Measurements from ENCODE around the gene C16orf89.

DNA sequence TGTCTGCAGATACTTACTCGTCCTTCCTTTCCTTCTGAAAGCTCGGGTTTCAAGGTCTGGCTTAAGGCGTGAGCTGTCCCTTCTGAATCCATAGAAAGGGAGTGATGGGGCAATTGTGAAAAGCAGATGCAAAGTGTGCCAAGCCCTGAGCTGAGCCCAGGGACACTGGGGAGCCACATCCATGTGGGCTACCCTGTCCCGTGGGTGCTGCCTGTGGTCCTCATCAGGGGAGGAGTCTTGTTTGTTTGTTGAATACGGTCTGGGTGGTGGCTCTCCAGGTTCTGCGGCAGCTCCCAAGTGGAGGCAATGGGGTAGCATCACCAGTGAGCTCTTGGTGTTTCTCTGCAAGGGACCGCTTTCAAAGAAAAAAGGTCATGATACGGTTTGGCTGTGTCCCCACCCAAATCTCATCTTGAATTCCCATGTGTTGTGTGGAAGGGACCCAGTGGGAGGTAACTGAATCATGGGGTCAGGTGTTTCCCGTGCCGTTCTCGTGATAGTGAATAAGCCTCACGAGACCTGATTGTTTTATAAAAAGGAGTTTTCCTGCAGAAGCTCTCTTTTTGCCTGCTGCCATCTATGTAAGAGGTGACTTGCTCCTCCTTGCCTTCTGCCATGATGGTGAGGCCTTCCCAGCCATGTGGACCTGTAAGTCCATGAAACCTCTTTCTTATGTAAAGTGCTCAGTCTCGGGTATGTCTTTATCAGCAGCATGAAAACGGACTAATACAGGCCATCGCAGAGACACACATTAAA is 4.9 kb upstream of the C16orf89 start:
- TF ChIP-seq CTCF (IDR thresholded peaks at IDR 0.05; ENCODE audit: insufficient read depth, low read length): no peak
- TF ChIP-seq GABPA (IDR thresholded peaks at IDR 0.05; ENCODE audit: low read depth): no peak
- no peak for TF ChIP-seq POLR2AphosphoS5 (IDR thresholded peaks at IDR 0.05; ENCODE audit: low read depth)
- no peak for TF ChIP-seq REST (IDR thresholded peaks at IDR 0.05; ENCODE audit: insufficient replicate concordance, low read depth)
- TF ChIP-seq SPI1 (IDR thresholded peaks at IDR 0.05; ENCODE audit: borderline replicate concordance, low read depth): no peak
